Measurements from ENCODE around the gene BRD7. TPM values are rescaled to one million over a fixed set of nuclear protein-coding genes. Genes with fewer than 3 reads are reported as not detected.
A peak's percentile ranks its signal among the peaks of the same experiment; 100 is the strongest.

The BRD7 gene
- total RNA-seq, 4 donors from 2014 or later, result 53.1 to 62.0 (median 56.2) TPM

GRCh38 chr16:50314665-50315064 lies 54.1 kb downstream of the BRD7 start:
- DNase-seq (ENCODE audit: low spot score in 2 of 2), result peak in 1 of 2 donors; percentile 36
- Histone ChIP-seq H3K4me3 (no peak overlapping the region), H3K9me3 (no peaks in the 10 kb centered on the region), H3K27ac (no peak overlapping the region), H3K36me3 (peaks cover 71% of the 10 kb centered on the region), H3K27me3 (no peaks in the 10 kb centered on the region), H3K4me1 (peaks cover 8% of the 10 kb centered on the region)
- TF ChIP-seq EP300 (IDR thresholded peaks at IDR 0.05), result no peak
- TF ChIP-seq POLR2AphosphoS5 (IDR thresholded peaks at IDR 0.05), result no peak
- TF ChIP-seq CTCF (IDR thresholded peaks at IDR 0.05), result no peak
- no peak for TF ChIP-seq POLR2A (IDR thresholded peaks at IDR 0.05)
- 80% methylated on average over 6 of the region's 8 CpGs for WGBS

GRCh38 chr16:50313596-50314478 lies 55.0 kb downstream of the BRD7 start:
- 71% methylated on average over 19 of the region's 31 CpGs for WGBS
- TF ChIP-seq POLR2A (IDR thresholded peaks at IDR 0.05) (no peak), CTCF (IDR thresholded peaks at IDR 0.05) (no peak), EP300 (IDR thresholded peaks at IDR 0.05) (no peak), POLR2AphosphoS5 (IDR thresholded peaks at IDR 0.05) (no peak)
- Histone ChIP-seq H3K27me3 (no peaks in the 10 kb centered on the region), H3K27ac (peak overlapping the region; percentile 43), H3K9me3 (no peaks in the 10 kb centered on the region), H3K36me3 (peaks cover 62% of the 10 kb centered on the region), H3K4me3 (no peak overlapping the region), H3K4me1 (peaks cover 11% of the 10 kb centered on the region)
- DNase-seq (ENCODE audit: low spot score in 2 of 2), result peak; percentile 84 to 87

- peaks cover 11% of the 10 kb centered on the region for H3K4me1 ChIP-seq
- no peaks in the 10 kb centered on the region for H3K27me3 ChIP-seq
- peaks cover 49% of the 10 kb centered on the region for H3K36me3 ChIP-seq
- no peak overlapping the region for H3K27ac ChIP-seq
- DNase-seq (ENCODE audit: low spot score in 2 of 2), result no peak
- no peak for TF ChIP-seq POLR2AphosphoS5 (IDR thresholded peaks at IDR 0.05)
- no peak for TF ChIP-seq CTCF (IDR thresholded peaks at IDR 0.05)
- no peak for TF ChIP-seq POLR2A (IDR thresholded peaks at IDR 0.05)
- no peak for TF ChIP-seq EP300 (IDR thresholded peaks at IDR 0.05)
- H3K9me3 ChIP-seq, result no peaks in the 10 kb centered on the region
- 92% methylated on average over 21 of the region's 22 CpGs for WGBS
- H3K4me3 ChIP-seq, result no peak overlapping the region
Observed at GRCh38 chr16:50311891-50312501, 56.8 kb downstream of the BRD7 start.

GRCh38 chr16:50311134-50311528 lies 57.7 kb downstream of the BRD7 start:
- H3K27me3 ChIP-seq, result no peaks in the 10 kb centered on the region
- no peaks in the 10 kb centered on the region for H3K9me3 ChIP-seq
- H3K4me1 ChIP-seq, result peaks cover 11% of the 10 kb centered on the region
- H3K27ac ChIP-seq, result no peak overlapping the region
- 90% methylated on average over 2 of the region's 4 CpGs for WGBS
- no peak for TF ChIP-seq POLR2AphosphoS5 (IDR thresholded peaks at IDR 0.05)
- TF ChIP-seq POLR2A (IDR thresholded peaks at IDR 0.05), result no peak
- no peak for TF ChIP-seq CTCF (IDR thresholded peaks at IDR 0.05)
- no peak for TF ChIP-seq EP300 (IDR thresholded peaks at IDR 0.05)
- H3K4me3 ChIP-seq, result no peak overlapping the region
- peak in 1 of 2 donors; percentile 76 for DNase-seq (ENCODE audit: low spot score in 2 of 2)
- H3K36me3 ChIP-seq, result peaks cover 40% of the 10 kb centered on the region
